ENCODE measurements around the gene GHSR.

Gene GHSR

DNA sequence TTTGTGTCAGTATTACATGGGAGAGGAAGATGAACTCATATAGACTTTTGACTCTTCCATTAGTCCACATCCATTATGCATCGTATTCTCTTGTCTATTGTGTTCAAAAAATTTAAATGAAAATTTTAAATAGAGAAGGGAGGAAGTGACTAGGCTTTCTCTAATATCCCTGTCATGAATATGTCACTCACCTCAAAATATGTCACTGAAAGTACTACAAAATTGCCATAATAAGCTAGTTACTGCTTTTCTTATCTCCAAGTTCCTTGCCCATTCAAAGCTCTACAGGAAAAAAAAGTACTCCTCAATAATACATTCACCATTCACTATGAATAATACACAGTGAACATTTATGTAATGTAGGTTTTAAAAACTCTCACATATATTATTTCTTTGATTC is 22.3 kb upstream of the GHSR start:
- TF ChIP-seq, protein P1, sequence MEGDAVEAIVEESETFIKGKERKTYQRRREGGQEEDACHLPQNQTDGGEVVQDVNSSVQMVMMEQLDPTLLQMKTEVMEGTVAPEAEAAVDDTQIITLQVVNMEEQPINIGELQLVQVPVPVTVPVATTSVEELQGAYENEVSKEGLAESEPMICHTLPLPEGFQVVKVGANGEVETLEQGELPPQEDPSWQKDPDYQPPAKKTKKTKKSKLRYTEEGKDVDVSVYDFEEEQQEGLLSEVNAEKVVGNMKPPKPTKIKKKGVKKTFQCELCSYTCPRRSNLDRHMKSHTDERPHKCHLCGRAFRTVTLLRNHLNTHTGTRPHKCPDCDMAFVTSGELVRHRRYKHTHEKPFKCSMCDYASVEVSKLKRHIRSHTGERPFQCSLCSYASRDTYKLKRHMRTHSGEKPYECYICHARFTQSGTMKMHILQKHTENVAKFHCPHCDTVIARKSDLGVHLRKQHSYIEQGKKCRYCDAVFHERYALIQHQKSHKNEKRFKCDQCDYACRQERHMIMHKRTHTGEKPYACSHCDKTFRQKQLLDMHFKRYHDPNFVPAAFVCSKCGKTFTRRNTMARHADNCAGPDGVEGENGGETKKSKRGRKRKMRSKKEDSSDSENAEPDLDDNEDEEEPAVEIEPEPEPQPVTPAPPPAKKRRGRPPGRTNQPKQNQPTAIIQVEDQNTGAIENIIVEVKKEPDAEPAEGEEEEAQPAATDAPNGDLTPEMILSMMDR (IDR thresholded peaks at IDR 0.05; ENCODE audit: borderline replicate concordance, control extremely low read depth, extremely low read depth, insufficient read depth, missing control alignments) = no peak
- no peak for DNase-seq (ENCODE audit: low spot score)
- in situ Hi-C loops (cut with MboI; ENCODE audit: low sequenced_read_pairs, unreplicated experiment) = no loop called here

DNA sequence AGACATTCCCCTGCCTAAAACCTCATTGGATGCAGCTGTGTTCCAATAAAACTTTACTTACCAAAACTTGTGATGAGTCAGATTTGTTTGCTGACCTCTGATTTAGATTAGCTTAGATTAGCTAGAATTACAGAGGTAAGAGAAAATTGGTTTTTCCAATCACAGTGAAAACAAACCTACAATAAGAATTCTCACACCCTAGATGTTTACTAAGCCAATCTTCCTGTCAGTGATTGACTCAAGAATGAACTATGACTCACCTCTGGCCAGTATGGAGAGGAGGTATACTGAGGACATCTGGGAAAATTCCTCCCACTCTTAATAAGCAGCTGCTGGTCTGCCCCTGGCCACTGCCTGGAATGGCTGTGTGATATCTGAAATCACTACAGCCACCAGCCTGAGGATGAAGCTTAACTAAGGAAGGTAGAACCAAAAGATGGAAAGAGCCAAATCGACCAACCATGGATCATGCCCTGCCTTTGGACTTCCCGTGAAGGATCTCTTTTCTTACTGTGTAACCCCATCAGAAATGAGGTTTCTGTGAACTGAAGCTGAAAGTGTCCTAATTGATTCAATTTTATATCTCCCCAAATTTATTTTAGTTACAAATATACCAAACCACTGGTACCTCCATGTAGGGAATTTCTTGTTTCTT is 19.0 kb upstream of the GHSR start:
- TF ChIP-seq, protein P1 (IDR thresholded peaks at IDR 0.05; ENCODE audit: borderline replicate concordance, control extremely low read depth, extremely low read depth, insufficient read depth, missing control alignments) = no peak
- in situ Hi-C loops (cut with MboI; ENCODE audit: low sequenced_read_pairs, unreplicated experiment) = no loop called here
- DNase-seq (ENCODE audit: low spot score) = no peak

DNA sequence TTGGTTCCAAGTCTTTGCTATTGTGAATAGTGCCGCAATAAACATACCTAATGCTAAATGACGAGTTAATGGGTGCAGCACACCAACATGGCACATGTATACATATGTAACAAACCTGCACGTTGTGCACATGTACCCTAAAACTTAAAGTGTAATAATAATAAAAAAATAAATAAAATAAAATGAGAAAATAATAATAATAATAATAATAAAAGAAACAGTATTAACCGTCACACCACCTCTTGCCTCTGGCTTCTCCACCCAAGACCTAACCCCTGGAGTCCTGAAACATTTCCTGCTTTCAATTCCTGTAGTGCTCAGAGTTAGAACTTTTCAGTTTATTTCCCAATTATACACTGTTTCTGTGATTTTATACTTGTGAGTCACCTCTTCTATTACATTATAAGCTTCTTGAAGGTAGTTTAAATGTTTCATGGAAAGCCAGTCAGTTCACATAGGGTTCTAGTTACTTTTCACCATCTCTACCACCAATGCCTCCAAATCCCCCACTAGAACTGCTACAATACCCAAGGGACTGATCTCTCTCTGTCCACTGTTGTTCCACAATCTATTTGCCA is 18.4 kb upstream of the GHSR start:
- DNase-seq (ENCODE audit: low spot score) = no peak
- TF ChIP-seq, protein P1 (IDR thresholded peaks at IDR 0.05; ENCODE audit: borderline replicate concordance, control extremely low read depth, extremely low read depth, insufficient read depth, missing control alignments) = no peak
- in situ Hi-C loops (cut with MboI; ENCODE audit: low sequenced_read_pairs, unreplicated experiment) = no loop called here

GRCh38 chr3:172465281-172465680 is 17.0 kb upstream of the GHSR start:
- DNase-seq (ENCODE audit: low spot score) = no peak
- TF ChIP-seq, protein P1 (IDR thresholded peaks at IDR 0.05; ENCODE audit: borderline replicate concordance, control extremely low read depth, extremely low read depth, insufficient read depth, missing control alignments) = no peak
- in situ Hi-C loops (cut with MboI; ENCODE audit: low sequenced_read_pairs, unreplicated experiment) = no loop called here

DNA sequence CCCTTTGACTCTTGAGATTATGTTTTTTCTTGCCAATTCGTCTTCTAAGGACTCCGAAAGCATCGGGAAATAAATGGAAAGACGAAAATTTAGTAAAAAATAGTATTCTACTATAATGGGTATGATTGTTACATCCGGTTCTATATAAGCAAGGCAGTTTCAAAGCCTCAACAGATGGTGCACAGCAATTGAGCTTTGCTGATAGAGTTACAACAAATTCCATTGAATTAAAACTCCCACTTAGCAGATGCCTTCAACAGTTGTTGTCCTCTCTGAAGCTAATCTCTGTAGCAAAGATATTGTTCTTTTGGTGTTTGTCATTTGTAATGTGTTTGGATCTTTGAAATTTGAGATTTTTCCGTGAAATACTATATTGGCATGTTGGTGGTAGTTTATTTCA is 16.1 kb upstream of the GHSR start:
- TF ChIP-seq, protein P1 (IDR thresholded peaks at IDR 0.05; ENCODE audit: borderline replicate concordance, control extremely low read depth, extremely low read depth, insufficient read depth, missing control alignments) = no peak
- in situ Hi-C loops (cut with MboI; ENCODE audit: low sequenced_read_pairs, unreplicated experiment) = no loop called here
- DNase-seq (ENCODE audit: low spot score) = no peak

- DNase-seq (ENCODE audit: low spot score) = peak; percentile 65
- TF ChIP-seq, protein P1 (IDR thresholded peaks at IDR 0.05; ENCODE audit: borderline replicate concordance, control extremely low read depth, extremely low read depth, insufficient read depth, missing control alignments) = peak; percentile 64
These were observed 13.4 kb upstream of the GHSR start for GRCh38 chr3:172461530-172462138.

More at GRCh38 chr3:172461530-172462138, 13.4 kb upstream of the GHSR start:
- in situ Hi-C loops (cut with MboI; ENCODE audit: low sequenced_read_pairs, unreplicated experiment) = no loop called here
